GM19328 (cell line): ENCODE measurements around the gene UACA.

Experiments
- ATAC-seq: cut with Tn5 transposase; IDR thresholded peaks from one replicate; pipeline ENCODE4 v1.9.1; 2021; ENCODE audit warnings: mild to moderate bottlenecking, moderate library complexity; ENCODE audit not compliant: unreplicated experiment

UACA gene

GRCh38 chr15:70604666-70605315, 158.6 kb downstream of the UACA start:
- no peak for ATAC-seq
